SU-DHL-6 (cell line): Measurements from ENCODE around the gene ITGB6.

Experiments
- EZH2phosphoT487 ChIP-seq: fragments of 200-600 bp; sonication (generic), shearing (Covaris generic); conservative IDR thresholded peaks from 2 replicates; pipeline ENCODE4 v1.6.1; 2018; ENCODE audit warnings: mild to moderate bottlenecking, antibody characterized with exemption, low read length, moderate library complexity, mixed read lengths
- TF ChIP-seq, protein P1 (sequence below): fragments of 200-600 bp; sonication (generic); IDR thresholded peaks from one replicate; pipeline ENCODE4 v1.5.1; 2017; ENCODE audit warnings: antibody characterized with exemption, mild to moderate bottlenecking, low read length, moderate library complexity; ENCODE audit not compliant: insufficient read depth, poor library complexity, severe bottlenecking

DNA sequence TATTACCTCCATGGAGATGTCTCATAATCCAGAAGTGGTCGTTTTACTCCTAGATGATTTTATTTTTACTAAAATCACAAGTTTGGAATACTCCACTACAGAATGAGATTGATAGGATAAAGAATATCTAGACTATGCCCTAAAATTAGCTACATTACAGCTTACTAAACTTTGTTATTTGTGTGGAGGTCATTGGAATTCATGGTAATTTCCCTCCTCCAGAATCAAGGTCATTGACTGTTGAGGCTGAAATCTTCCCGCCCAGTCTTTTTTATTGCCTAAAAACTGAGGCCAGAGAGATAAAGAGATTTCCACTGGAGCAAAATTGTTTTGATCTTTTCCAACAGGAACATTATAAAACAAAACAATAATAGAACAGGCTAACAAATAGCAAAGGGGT, 35.0 kb downstream of the ITGB6 start:
- TF ChIP-seq, protein P1, sequence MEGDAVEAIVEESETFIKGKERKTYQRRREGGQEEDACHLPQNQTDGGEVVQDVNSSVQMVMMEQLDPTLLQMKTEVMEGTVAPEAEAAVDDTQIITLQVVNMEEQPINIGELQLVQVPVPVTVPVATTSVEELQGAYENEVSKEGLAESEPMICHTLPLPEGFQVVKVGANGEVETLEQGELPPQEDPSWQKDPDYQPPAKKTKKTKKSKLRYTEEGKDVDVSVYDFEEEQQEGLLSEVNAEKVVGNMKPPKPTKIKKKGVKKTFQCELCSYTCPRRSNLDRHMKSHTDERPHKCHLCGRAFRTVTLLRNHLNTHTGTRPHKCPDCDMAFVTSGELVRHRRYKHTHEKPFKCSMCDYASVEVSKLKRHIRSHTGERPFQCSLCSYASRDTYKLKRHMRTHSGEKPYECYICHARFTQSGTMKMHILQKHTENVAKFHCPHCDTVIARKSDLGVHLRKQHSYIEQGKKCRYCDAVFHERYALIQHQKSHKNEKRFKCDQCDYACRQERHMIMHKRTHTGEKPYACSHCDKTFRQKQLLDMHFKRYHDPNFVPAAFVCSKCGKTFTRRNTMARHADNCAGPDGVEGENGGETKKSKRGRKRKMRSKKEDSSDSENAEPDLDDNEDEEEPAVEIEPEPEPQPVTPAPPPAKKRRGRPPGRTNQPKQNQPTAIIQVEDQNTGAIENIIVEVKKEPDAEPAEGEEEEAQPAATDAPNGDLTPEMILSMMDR = no peak
- TF ChIP-seq EZH2phosphoT487 = no peak
